ENCODE results near the gene PRDM11.

Gene PRDM11

DNA sequence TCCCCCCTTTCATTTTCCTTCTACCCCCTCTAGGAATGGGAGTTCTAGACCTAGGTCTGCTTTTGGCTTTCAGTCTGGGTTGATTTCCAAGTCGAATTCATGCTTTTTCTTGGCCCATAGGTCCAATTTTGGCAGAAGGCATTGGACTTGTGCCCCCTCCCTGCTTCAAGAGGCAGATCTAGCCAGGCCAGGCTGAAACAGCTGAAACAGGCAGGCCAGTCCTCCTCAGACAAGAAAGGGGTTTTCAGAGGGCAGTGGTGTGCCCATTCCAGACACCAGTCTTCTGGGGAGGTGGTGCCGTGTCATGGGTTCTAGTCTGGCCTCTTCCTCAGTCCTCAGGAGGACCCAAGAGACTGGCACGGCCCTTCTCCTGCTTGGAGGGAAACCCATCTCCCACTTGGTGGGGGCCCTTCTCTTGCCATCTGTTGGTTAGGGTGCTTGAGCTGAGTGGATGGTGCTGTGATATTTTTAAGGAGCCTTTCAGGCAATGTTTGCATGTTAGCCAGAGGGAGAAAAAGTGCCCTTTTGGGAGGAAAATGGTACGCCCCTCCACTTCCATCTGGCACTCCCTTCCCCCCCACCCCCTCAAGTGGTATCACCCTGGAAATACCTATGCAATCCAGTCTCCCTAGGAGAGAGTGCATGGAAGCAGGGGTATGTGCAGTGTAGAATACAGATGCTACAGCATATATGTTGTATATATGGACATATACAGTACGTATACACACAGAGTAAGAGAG lies 86.1 kb downstream of the PRDM11 start:
- no peak for DNase-seq (ENCODE audit: low read depth)
- no peak overlapping the region for H3K4me3 ChIP-seq (ENCODE audit: low read length)
- no peak for TF ChIP-seq CTCF (conservative IDR thresholded peaks at IDR 0.05; ENCODE audit: low read length)

- peak; percentile 55 for DNase-seq (ENCODE audit: low read depth)
- H3K4me3 ChIP-seq (ENCODE audit: low read length), result no peak overlapping the region
Observed at GRCh38 chr11:45233121-45233803, 86.8 kb downstream of the PRDM11 start.

DNA sequence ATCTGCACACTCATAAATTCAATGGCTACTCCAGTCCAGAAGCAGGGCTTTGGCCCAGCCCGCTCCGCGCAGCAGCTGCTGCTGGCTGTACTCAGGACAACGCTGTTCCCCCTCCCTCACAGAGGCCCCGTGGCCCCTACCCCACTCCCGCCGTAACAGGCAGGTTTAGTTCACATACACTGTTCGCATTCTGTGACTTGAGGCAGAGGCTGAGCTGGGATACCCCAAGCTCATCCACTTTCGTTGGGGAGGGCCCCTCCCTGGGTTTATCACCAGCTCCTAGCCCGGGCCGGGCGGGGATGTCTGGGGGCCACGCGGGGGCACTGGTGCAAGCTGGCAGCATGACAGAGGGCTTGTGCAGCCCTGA lies 87.3 kb downstream of the PRDM11 start:
- DNase-seq (ENCODE audit: low read depth), result no peak
- TF ChIP-seq CTCF (conservative IDR thresholded peaks at IDR 0.05; ENCODE audit: low read length), result no peak
- no peak overlapping the region for H3K4me3 ChIP-seq (ENCODE audit: low read length)

More at GRCh38 chr11:45233121-45233803, 86.8 kb downstream of the PRDM11 start:
- peak; percentile 82 for TF ChIP-seq CTCF (conservative IDR thresholded peaks at IDR 0.05; ENCODE audit: low read length)

DNA sequence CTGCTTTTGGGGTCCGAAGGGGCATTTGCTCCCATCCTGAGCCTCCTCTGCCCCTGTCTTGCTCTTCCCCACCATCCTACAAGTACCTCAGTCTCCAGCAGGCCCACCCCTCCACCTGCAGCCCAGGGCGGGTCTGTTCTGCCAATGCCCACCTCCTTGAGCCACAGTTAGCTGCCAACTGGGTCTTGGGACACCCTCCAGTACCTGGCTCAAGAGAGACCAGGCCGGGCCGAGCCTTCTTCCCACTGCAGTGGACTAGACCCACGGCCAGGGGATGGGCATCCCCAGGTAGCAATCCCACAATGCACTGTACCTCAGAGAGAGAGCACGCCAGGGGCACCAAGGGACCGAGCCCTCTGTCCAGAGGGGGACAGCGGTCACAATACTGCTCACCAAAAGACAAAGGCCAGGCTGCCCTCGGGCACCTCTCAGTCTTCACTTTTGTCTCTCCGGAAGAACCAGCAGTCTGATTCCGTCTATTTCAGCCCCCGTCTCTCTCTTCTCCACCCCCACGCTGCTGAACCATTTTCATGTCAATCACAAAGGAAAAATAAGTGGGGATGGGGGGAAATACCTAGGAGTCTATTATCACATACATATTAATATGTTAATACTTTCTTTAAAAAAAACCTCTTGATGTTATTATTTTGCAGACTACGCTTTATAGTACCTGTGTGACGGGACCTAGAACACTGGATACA lies 88.0 kb downstream of the PRDM11 start:
- no peak for TF ChIP-seq CTCF (conservative IDR thresholded peaks at IDR 0.05; ENCODE audit: low read length)
- DNase-seq (ENCODE audit: low read depth), result no peak
- no peak overlapping the region for H3K4me3 ChIP-seq (ENCODE audit: low read length)

DNA sequence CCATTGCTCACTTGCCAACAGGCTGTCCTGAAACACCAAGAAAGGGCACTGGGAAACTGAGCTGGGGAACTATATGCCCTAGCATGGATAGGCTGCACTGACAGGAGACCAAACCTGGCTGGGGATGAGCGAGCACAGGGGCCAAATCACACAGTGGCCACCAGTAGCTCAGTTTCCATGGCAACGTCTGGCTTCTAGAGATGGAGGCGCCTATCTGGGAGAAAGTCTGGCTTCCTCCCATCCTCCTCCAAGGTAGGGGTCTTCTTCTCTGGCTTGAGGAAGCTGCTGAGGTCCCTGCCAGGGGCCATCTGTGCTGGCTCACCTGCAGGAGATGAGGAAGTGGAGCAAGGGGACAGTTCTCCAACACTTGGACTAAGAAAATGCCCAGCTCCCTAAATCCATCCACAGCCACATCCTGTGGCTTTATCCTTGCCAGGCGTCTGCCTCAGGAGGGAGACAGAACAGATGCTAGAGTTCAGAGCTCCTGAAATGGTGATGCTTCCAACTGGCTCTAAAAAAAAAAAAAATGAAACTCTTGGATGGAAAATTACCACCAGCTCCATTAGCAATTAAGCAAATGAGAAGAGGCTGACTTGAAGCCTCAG lies 91.4 kb downstream of the PRDM11 start:
- no peak for DNase-seq (ENCODE audit: low read depth)
- TF ChIP-seq CTCF (conservative IDR thresholded peaks at IDR 0.05; ENCODE audit: low read length), result no peak
- H3K4me3 ChIP-seq (ENCODE audit: low read length), result no peak overlapping the region

GRCh38 chr11:45238724-45239123 lies 92.3 kb downstream of the PRDM11 start:
- DNase-seq (ENCODE audit: low read depth), result peak; percentile 32
- no peak for TF ChIP-seq CTCF (conservative IDR thresholded peaks at IDR 0.05; ENCODE audit: low read length)
- H3K4me3 ChIP-seq (ENCODE audit: low read length), result no peak overlapping the region
